A673 (cell line): ENCODE measurements around the gene COMT.
"Not testable (repeated sequence)": the region's sequence is repeated elsewhere in the genome, so short reads cannot be mapped to it uniquely, and the experiment has no call there.

Experiments
- EZH2 ChIP-seq: fragments of 200-600 bp; sonication (generic); IDR thresholded peaks from 2 replicates; pipeline ENCODE4 v1.6.1; 2017; ENCODE audit warnings: borderline replicate concordance, low read depth, mild to moderate bottlenecking, mixed read lengths, antibody characterized with exemption, low read length; ENCODE audit not compliant: poor library complexity, severe bottlenecking
- TF ChIP-seq, protein P1 (sequence below): fragments of 300-800, 200-600 bp; sonication (generic); conservative IDR thresholded peaks from 2 replicates; pipeline ENCODE4 v1.5.1; 2017; ENCODE audit warnings: low read depth, mild to moderate bottlenecking, antibody characterized with exemption, low read length, moderate library complexity, mixed read lengths

DNA sequence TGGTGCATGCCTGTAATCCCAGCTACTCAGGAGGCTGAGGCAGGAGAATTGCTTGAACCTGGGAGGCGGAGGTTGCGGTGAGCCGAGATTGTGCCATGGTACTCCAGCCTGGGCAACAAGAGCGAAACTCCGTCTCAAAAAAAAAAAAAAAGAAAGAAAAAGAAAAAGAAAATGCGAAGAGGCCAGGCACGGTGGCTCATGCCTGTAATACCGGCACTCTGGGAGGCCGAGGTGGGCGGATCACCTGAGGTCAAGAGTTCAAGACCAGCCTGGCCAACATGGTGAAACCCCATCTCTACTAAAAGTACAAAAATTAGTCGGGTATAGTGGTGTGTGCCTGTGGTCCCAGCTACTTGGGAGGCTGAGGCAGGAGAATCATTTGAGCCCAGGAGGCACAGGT is 15.5 kb upstream of the COMT start:
- TF ChIP-seq, protein P1, sequence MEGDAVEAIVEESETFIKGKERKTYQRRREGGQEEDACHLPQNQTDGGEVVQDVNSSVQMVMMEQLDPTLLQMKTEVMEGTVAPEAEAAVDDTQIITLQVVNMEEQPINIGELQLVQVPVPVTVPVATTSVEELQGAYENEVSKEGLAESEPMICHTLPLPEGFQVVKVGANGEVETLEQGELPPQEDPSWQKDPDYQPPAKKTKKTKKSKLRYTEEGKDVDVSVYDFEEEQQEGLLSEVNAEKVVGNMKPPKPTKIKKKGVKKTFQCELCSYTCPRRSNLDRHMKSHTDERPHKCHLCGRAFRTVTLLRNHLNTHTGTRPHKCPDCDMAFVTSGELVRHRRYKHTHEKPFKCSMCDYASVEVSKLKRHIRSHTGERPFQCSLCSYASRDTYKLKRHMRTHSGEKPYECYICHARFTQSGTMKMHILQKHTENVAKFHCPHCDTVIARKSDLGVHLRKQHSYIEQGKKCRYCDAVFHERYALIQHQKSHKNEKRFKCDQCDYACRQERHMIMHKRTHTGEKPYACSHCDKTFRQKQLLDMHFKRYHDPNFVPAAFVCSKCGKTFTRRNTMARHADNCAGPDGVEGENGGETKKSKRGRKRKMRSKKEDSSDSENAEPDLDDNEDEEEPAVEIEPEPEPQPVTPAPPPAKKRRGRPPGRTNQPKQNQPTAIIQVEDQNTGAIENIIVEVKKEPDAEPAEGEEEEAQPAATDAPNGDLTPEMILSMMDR: not testable (repeated sequence)
- not testable (repeated sequence) for TF ChIP-seq EZH2
